LoVo (cell line): ENCODE results near the gene FBXL15.

ENCODE experiments used
- DNase-seq: peaks from one replicate; pipeline ENCODE4 v3.0.0-alpha.2; 2016; ENCODE audit warnings: low spot score

FBXL15 gene

GRCh38 chr10:102457591-102458150 lies 37.0 kb downstream of the FBXL15 start:
- no peak for DNase-seq

- DNase-seq = no peak
Observed at GRCh38 chr10:102458656-102459055, 38.0 kb downstream of the FBXL15 start.

- DNase-seq = no peak
Observed at GRCh38 chr10:102460836-102461186, 40.2 kb downstream of the FBXL15 start.

GRCh38 chr10:102461187-102462054 lies 40.8 kb downstream of the FBXL15 start:
- peak; percentile 96 for DNase-seq

GRCh38 chr10:102462512-102463054 lies 41.9 kb downstream of the FBXL15 start:
- DNase-seq = no peak

- DNase-seq = no peak
Observed at GRCh38 chr10:102463983-102464382, 43.3 kb downstream of the FBXL15 start.

- no peak for DNase-seq
Observed at GRCh38 chr10:102465466-102465865, 44.8 kb downstream of the FBXL15 start.

- DNase-seq = no peak
Observed at GRCh38 chr10:102467318-102467717, 46.7 kb downstream of the FBXL15 start.

GRCh38 chr10:102467971-102468438 lies 47.4 kb downstream of the FBXL15 start:
- no peak for DNase-seq

GRCh38 chr10:102468683-102469082 lies 48.0 kb downstream of the FBXL15 start:
- no peak for DNase-seq

- no peak for DNase-seq
Observed at GRCh38 chr10:102470579-102471546, 50.2 kb downstream of the FBXL15 start.
